Neuronal stem cell (in vitro differentiated cells): ENCODE data around the gene KRT79.

ENCODE experiments used
- DNase-seq: peaks from one replicate; pipeline ENCODE4 v3.0.0-alpha.2; 2013; ENCODE audit warnings: low spot score
- H2AFZ ChIP-seq: one replicate; pipeline ENCODE4 v1.6.1; 2013; ENCODE audit warnings: mild to moderate bottlenecking, low read length, inconsistent platforms
- H2AK5ac ChIP-seq: 2 replicates; pipeline ENCODE4 v1.6.1; 2013; ENCODE audit warnings: low read depth, mild to moderate bottlenecking, inconsistent platforms, low read length, moderate library complexity, mixed read lengths
- H2BK120ac ChIP-seq: 2 replicates; pipeline ENCODE4 v1.6.1; 2013; ENCODE audit warnings: low read depth, mild to moderate bottlenecking, inconsistent platforms, low read length, moderate library complexity, mixed read lengths
- H2BK12ac ChIP-seq: one replicate; pipeline ENCODE4 v1.6.1; 2013; ENCODE audit warnings: low read length, inconsistent platforms
- H2BK15ac ChIP-seq: 2 replicates; pipeline ENCODE4 v1.6.1; 2013; ENCODE audit warnings: mild to moderate bottlenecking, low read length, inconsistent platforms, mixed read lengths
- H2BK5ac ChIP-seq: one replicate; pipeline ENCODE4 v1.6.1; 2013; ENCODE audit warnings: inconsistent platforms, mild to moderate bottlenecking, low read length, moderate library complexity
- H3K14ac ChIP-seq: one replicate; pipeline ENCODE4 v1.6.1; 2013; ENCODE audit warnings: low read length, inconsistent platforms
- H3K18ac ChIP-seq: 2 replicates; pipeline ENCODE4 v1.6.1; 2013; ENCODE audit warnings: low read length, inconsistent platforms
- H3K23ac ChIP-seq: 2 replicates; pipeline ENCODE4 v1.6.1; 2013; ENCODE audit warnings: low read depth, mild to moderate bottlenecking, mixed read lengths, low read length, inconsistent platforms; ENCODE audit not compliant: poor library complexity
- H3K27ac ChIP-seq: replicated peaks from 3 replicates; pipeline ENCODE4 v1.5.1; 2013; ENCODE audit warnings: low read length, inconsistent platforms
- H3K27me3 ChIP-seq, 3 experiments: 2 replicates each; pipeline ENCODE4 v1.6.1; 2013; ENCODE audit warnings: low read length in 3 of 3, mild to moderate bottlenecking in 2 of 3, inconsistent platforms in 1 of 3, low read depth in 1 of 3, mixed read lengths in 1 of 3, moderate library complexity in 1 of 3; ENCODE audit not compliant: control insufficient read depth in 3 of 3, insufficient read depth in 3 of 3
- H3K36me3 ChIP-seq, 2 donors: replicated peaks in 1 of 2; 2 replicates each; pipeline ENCODE4 v1.6.1; 2013; ENCODE audit warnings: low read length in 2 of 2; ENCODE audit not compliant: control insufficient read depth in 2 of 2, insufficient read depth in 2 of 2
- H3K4ac ChIP-seq: 2 replicates; pipeline ENCODE4 v1.6.1; 2013; ENCODE audit warnings: inconsistent platforms, mild to moderate bottlenecking, low read length, moderate library complexity
- H3K4me1 ChIP-seq, 2 donors: 1 replicate in 1 of 2; 2 replicates in 1 of 2; pipeline ENCODE4 v1.6.1; 2013; ENCODE audit warnings: low read length in 2 of 2, low read depth in 1 of 2; ENCODE audit not compliant: control insufficient read depth in 2 of 2, insufficient read depth in 1 of 2
- H3K4me2 ChIP-seq: one replicate; pipeline ENCODE4 v1.6.1; 2013; ENCODE audit warnings: mild to moderate bottlenecking, low read length, inconsistent platforms; ENCODE audit not compliant: insufficient read depth, poor library complexity, severe bottlenecking
- H3K4me3 ChIP-seq, 2 donors: 2 replicates each; pipeline ENCODE4 v1.5.1; 2013; ENCODE audit warnings: low read length in 2 of 2, mild to moderate bottlenecking in 2 of 2, inconsistent platforms in 1 of 2, moderate library complexity in 1 of 2
- H3K79me1 ChIP-seq: one replicate; pipeline ENCODE4 v1.6.1; 2013; ENCODE audit warnings: low read depth, mild to moderate bottlenecking, inconsistent platforms, low read length, moderate library complexity
- H3K9ac ChIP-seq: one replicate; pipeline ENCODE4 v1.6.1; 2013; ENCODE audit warnings: mild to moderate bottlenecking, low read depth, low read length, inconsistent platforms; ENCODE audit not compliant: poor library complexity
- H3K9me3 ChIP-seq, 2 donors: replicated peaks in 1 of 2; 2 replicates each; pipeline versions ENCODE3 to v1.6.1; 2013; ENCODE audit warnings: low read length in 2 of 2, mild to moderate bottlenecking in 2 of 2, inconsistent platforms in 1 of 2, low read depth in 1 of 2, mixed read lengths in 1 of 2, moderate library complexity in 1 of 2; ENCODE audit not compliant: control insufficient read depth in 2 of 2, insufficient read depth in 1 of 2
- H4K8ac ChIP-seq: one replicate; pipeline ENCODE4 v1.6.1; 2013; ENCODE audit warnings: low read depth, mild to moderate bottlenecking, inconsistent platforms, low read length, moderate library complexity
- H4K91ac ChIP-seq: one replicate; pipeline ENCODE4 v1.6.1; 2013; ENCODE audit warnings: low read length, low read depth, mild to moderate bottlenecking, inconsistent platforms; ENCODE audit not compliant: poor library complexity
- WGBS, 2 donors: extraction: QIAGEN DNeasy Blood & Tissue Kit; methylation state at CpG; one replicate each; pipeline ENCODE4 v1.1.7; 2013; ENCODE audit warnings: missing lambda C conversion rate in 2 of 2, mixed read lengths in 1 of 2; ENCODE audit not compliant: insufficient read length in 2 of 2, insufficient replicate concordance in 1 of 2; ENCODE audit errors: extremely low coverage in 2 of 2; 5-methylcytosine and 5-hydroxymethylcytosine counted together

The KRT79 gene

GRCh38 chr12:52792185-52793029 lies 41.7 kb downstream of the KRT79 start:
- Histone ChIP-seq H2AK5ac (no peak overlapping the region), H3K4me2 (no peak overlapping the region), H3K18ac (no peak overlapping the region), H2BK120ac (no peak overlapping the region), H3K23ac (no peak overlapping the region), H3K9me3 (no peaks in the 10 kb centered on the region), H3K4ac (no peak overlapping the region), H4K91ac (no peak overlapping the region), H3K9ac (no peak overlapping the region), H3K4me1 (no peaks in the 10 kb centered on the region), H3K36me3 (no peaks in the 10 kb centered on the region), H2BK5ac (no peak overlapping the region), H3K27ac (no peak overlapping the region), H3K27me3 (no peaks in the 10 kb centered on the region), H2BK12ac (no peak overlapping the region), H3K14ac (no peak overlapping the region), H2BK15ac (no peak overlapping the region), H3K4me3 (no peak overlapping the region), H3K79me1 (no peaks in the 10 kb centered on the region), H2AFZ (no peak overlapping the region), H4K8ac (no peak overlapping the region)
- no CpG with 5 or more reads among the region's 10 CpGs for WGBS, 2 donors
- DNase-seq, result no peak

- H3K27ac ChIP-seq, result no peak overlapping the region
- H3K79me1 ChIP-seq, result no peaks in the 10 kb centered on the region
- H4K8ac ChIP-seq, result no peak overlapping the region
- no peak overlapping the region for H3K4me2 ChIP-seq
- H2BK12ac ChIP-seq, result no peak overlapping the region
- no CpG with 5 or more reads among the region's 12 CpGs for WGBS, 2 donors
- H3K4me1 ChIP-seq, result no peaks in the 10 kb centered on the region
- H3K18ac ChIP-seq, result no peak overlapping the region
- DNase-seq, result no peak
- no peak overlapping the region for H3K4me3 ChIP-seq
- H4K91ac ChIP-seq, result no peak overlapping the region
- no peak overlapping the region for H2BK120ac ChIP-seq
- no peak overlapping the region for H3K9ac ChIP-seq
- H3K36me3 ChIP-seq, result no peaks in the 10 kb centered on the region
- H2BK15ac ChIP-seq, result no peak overlapping the region
- no peaks in the 10 kb centered on the region for H3K9me3 ChIP-seq
- H2BK5ac ChIP-seq, result no peak overlapping the region
- no peak overlapping the region for H2AK5ac ChIP-seq
- H3K4ac ChIP-seq, result no peak overlapping the region
- H2AFZ ChIP-seq, result no peak overlapping the region
- peak overlapping the region; percentile 34 for H3K23ac ChIP-seq
- no peaks in the 10 kb centered on the region for H3K27me3 ChIP-seq
- H3K14ac ChIP-seq, result no peak overlapping the region
Observed at GRCh38 chr12:52791271-52792184, 42.6 kb downstream of the KRT79 start.

- Histone ChIP-seq H4K8ac (no peak overlapping the region), H3K4ac (no peak overlapping the region), H3K27me3 (no peaks in the 10 kb centered on the region), H3K9me3 (no peaks in the 10 kb centered on the region), H3K9ac (no peak overlapping the region), H4K91ac (no peak overlapping the region), H3K4me3 (no peak overlapping the region), H3K18ac (peak overlapping the region; percentile 73), H2BK5ac (no peak overlapping the region), H2AK5ac (no peak overlapping the region), H3K23ac (peak overlapping the region; percentile 69), H3K79me1 (no peaks in the 10 kb centered on the region), H2BK12ac (no peak overlapping the region), H3K27ac (no peak overlapping the region), H3K14ac (no peak overlapping the region), H3K36me3 (no peaks in the 10 kb centered on the region), H3K4me2 (no peak overlapping the region), H2AFZ (no peak overlapping the region), H2BK120ac (peak overlapping the region; percentile 38), H2BK15ac (no peak overlapping the region), H3K4me1 (no peaks in the 10 kb centered on the region)
- no CpG with 5 or more reads among the region's 19 CpGs for WGBS, 2 donors
- no peak for DNase-seq
Observed at GRCh38 chr12:52790427-52791270, 43.5 kb downstream of the KRT79 start.
